Gastroesophageal sphincter (tissue), 3 donors: Measurements from ENCODE around the gene CDH4.

Experiments
- CTCF ChIP-seq, 4 experiments: fragments of 200-600 bp in 2 of 4; fragments of 450-650 bp in 2 of 4; sonication (generic) in 1 of 4; IDR thresholded peaks; one replicate each; pipeline ENCODE4 v1.5.1; 2017 to 2019; ENCODE audit warnings: antibody characterized with exemption in 4 of 4, mild to moderate bottlenecking in 2 of 4, moderate library complexity in 2 of 4
- EP300 ChIP-seq: sonication (generic); formaldehyde crosslinking; IDR thresholded peaks from one replicate; pipeline ENCODE4 v1.6.1; 2017; ENCODE audit warnings: antibody characterized with exemption, mild to moderate bottlenecking
- POLR2A ChIP-seq, 2 donors: fragments of 450-650 bp; IDR thresholded peaks; one replicate each; pipeline ENCODE4 v1.6.1; 2017; ENCODE audit warnings: antibody characterized with exemption in 2 of 2, mild to moderate bottlenecking in 2 of 2, moderate library complexity in 1 of 2
- POLR2AphosphoS5 ChIP-seq: sonication (generic); formaldehyde crosslinking; IDR thresholded peaks from one replicate; pipeline ENCODE4 v1.6.1; 2017; ENCODE audit warnings: antibody characterized with exemption

- TF ChIP-seq CTCF (IDR thresholded peaks at IDR 0.05) (no peak), POLR2AphosphoS5 (no peak), POLR2A (IDR thresholded peaks at IDR 0.05) (no peak), EP300 (no peak)
These were observed 187.2 kb downstream of the CDH4 start for GRCh38 chr20:61439251-61439650.
